H1 (cell line): ENCODE results near the gene DDAH2.

Experiments
- CBX5 ChIP-seq: fragments of 300-800, 300-1000 bp; sonication (generic); IDR thresholded peaks from 2 replicates; pipeline ENCODE4 v1.7.1; 2016; ENCODE audit warnings: antibody characterized with exemption, low read length, low read depth
- CEBPB ChIP-seq: IDR thresholded peaks from 2 replicates; pipeline ENCODE4 v1.6.1; 2012; ENCODE audit warnings: low read depth, low read length
- CREB1 ChIP-seq: IDR thresholded peaks from 2 replicates; pipeline ENCODE4 v1.6.1; 2012; ENCODE audit warnings: inconsistent platforms
- EGR1 ChIP-seq: IDR thresholded peaks from 2 replicates; pipeline ENCODE4 v1.6.1; 2011; ENCODE audit warnings: low read depth, low read length, borderline replicate concordance
- EP300 ChIP-seq, 2 experiments: IDR thresholded peaks; 1 replicate in 1 of 2; 2 replicates in 1 of 2; pipeline ENCODE4 v1.6.1; 2011 to 2012; ENCODE audit warnings: low read depth in 2 of 2, low read length in 2 of 2, mild to moderate bottlenecking in 2 of 2, borderline replicate concordance in 1 of 2, inconsistent platforms in 1 of 2, moderate library complexity in 1 of 2
- EZH2 ChIP-seq: fragments of 200-600 bp; sonication (generic); IDR thresholded peaks from 2 replicates; pipeline ENCODE4 v1.7.1; 2012; ENCODE audit warnings: low read depth, mild to moderate bottlenecking, moderate library complexity, low read length, inconsistent platforms; ENCODE audit not compliant: severe bottlenecking
- JUND ChIP-seq: IDR thresholded peaks from 2 replicates; pipeline ENCODE4 v1.6.1; 2011; ENCODE audit warnings: mild to moderate bottlenecking, improper control_type of control experiment, low read length
- MAFK ChIP-seq: IDR thresholded peaks from 2 replicates; pipeline ENCODE4 v1.6.1; 2012; ENCODE audit warnings: low read depth, mild to moderate bottlenecking, improper control_type of control experiment, low read length
- POLR2A ChIP-seq, 2 experiments: IDR thresholded peaks; 1 replicate in 1 of 2; 2 replicates in 1 of 2; pipeline ENCODE4 v1.6.1; 2011; ENCODE audit warnings: low read depth in 2 of 2, low read length in 2 of 2, mild to moderate bottlenecking in 2 of 2; ENCODE audit errors: control extremely low read depth in 1 of 2
- SRF ChIP-seq: IDR thresholded peaks from 2 replicates; pipeline ENCODE4 v1.6.1; 2011; ENCODE audit warnings: mild to moderate bottlenecking, low read depth, low read length, moderate library complexity
- TCF12 ChIP-seq: IDR thresholded peaks from 2 replicates; pipeline ENCODE4 v1.6.1; 2011; ENCODE audit warnings: low read depth, mild to moderate bottlenecking, low read length
- TF ChIP-seq, protein P1 (sequence below), 3 experiments: IDR thresholded peaks; 1 replicate in 2 of 3; 2 replicates in 1 of 3; pipeline versions ENCODE4 v1.5.1 to v1.6.1; 2011; ENCODE audit warnings: low read length in 3 of 3, mild to moderate bottlenecking in 3 of 3, inconsistent platforms in 2 of 3, low read depth in 1 of 3, moderate library complexity in 1 of 3; ENCODE audit not compliant: insufficient read depth in 1 of 3; ENCODE audit errors: control extremely low read depth in 1 of 3

GRCh38 chr6:31706599-31706998 lies 22.5 kb downstream of the DDAH2 start, which contains the start of gene LY6G6F:
- TF ChIP-seq POLR2A (IDR thresholded peaks at IDR 0.05; ENCODE audit: control extremely low read depth in 1 of 2, low read depth in 2 of 2, low read length in 2 of 2) (no peak), JUND (no peak), EGR1 (no peak), CBX5 (no peak), CEBPB (no peak), CREB1 (no peak), SRF (no peak), EZH2 (no peak), MAFK (no peak), EP300 (IDR thresholded peaks at IDR 0.05; ENCODE audit: borderline replicate concordance in 1 of 2, low read depth in 2 of 2, low read length in 2 of 2) (no peak), TCF12 (no peak)
- TF ChIP-seq, protein P1, sequence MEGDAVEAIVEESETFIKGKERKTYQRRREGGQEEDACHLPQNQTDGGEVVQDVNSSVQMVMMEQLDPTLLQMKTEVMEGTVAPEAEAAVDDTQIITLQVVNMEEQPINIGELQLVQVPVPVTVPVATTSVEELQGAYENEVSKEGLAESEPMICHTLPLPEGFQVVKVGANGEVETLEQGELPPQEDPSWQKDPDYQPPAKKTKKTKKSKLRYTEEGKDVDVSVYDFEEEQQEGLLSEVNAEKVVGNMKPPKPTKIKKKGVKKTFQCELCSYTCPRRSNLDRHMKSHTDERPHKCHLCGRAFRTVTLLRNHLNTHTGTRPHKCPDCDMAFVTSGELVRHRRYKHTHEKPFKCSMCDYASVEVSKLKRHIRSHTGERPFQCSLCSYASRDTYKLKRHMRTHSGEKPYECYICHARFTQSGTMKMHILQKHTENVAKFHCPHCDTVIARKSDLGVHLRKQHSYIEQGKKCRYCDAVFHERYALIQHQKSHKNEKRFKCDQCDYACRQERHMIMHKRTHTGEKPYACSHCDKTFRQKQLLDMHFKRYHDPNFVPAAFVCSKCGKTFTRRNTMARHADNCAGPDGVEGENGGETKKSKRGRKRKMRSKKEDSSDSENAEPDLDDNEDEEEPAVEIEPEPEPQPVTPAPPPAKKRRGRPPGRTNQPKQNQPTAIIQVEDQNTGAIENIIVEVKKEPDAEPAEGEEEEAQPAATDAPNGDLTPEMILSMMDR (IDR thresholded peaks at IDR 0.05; ENCODE audit: control extremely low read depth in 1 of 3, insufficient read depth in 1 of 3, low read depth in 1 of 3, low read length in 3 of 3) = no peak
